ENCODE results near the gene ZCCHC7. TPM values are rescaled to one million over a fixed set of nuclear protein-coding genes. Genes with fewer than 3 reads are reported as not detected.

Gene ZCCHC7
- total RNA-seq, 2 donors from 2014 or later = 21.2 to 22.7 TPM

DNA sequence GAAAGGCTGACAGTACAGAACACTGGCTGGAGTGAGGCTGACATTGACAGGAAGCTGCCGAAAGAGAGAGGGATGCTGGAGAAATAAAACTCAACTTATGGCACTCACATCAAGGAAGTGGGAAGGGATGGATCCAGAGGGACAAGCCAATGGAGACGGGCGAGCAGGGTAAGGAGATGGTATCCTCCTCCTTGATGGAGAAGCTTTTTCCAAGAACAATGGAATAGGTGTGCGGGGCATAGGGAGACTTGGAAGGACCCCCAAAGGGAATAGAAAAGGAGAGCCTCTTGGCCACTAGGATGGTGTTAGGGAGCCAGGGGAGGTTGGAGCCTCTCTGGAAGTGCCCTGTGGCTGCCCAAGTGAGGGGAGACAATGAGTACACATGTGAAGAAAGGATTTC, 243.8 kb downstream of the ZCCHC7 start:
- no peak overlapping the region for H3K27ac ChIP-seq (ENCODE audit: low read depth, low read length)
- no peaks in the 10 kb centered on the region for H3K36me3 ChIP-seq (ENCODE audit: control insufficient read depth, insufficient read depth, low read length)
- H3K4me3 Mint-ChIP-seq = no peak overlapping the region
- no peaks in the 10 kb centered on the region for H3K9me3 Mint-ChIP-seq
- no peaks in the 10 kb centered on the region for H3K27me3 ChIP-seq (ENCODE audit: control insufficient read depth, insufficient read depth, low read length, poor library complexity, severe bottlenecking)
- no peak overlapping the region for H3K4me3 ChIP-seq (ENCODE audit: low read length)
- TF ChIP-seq, protein P1, sequence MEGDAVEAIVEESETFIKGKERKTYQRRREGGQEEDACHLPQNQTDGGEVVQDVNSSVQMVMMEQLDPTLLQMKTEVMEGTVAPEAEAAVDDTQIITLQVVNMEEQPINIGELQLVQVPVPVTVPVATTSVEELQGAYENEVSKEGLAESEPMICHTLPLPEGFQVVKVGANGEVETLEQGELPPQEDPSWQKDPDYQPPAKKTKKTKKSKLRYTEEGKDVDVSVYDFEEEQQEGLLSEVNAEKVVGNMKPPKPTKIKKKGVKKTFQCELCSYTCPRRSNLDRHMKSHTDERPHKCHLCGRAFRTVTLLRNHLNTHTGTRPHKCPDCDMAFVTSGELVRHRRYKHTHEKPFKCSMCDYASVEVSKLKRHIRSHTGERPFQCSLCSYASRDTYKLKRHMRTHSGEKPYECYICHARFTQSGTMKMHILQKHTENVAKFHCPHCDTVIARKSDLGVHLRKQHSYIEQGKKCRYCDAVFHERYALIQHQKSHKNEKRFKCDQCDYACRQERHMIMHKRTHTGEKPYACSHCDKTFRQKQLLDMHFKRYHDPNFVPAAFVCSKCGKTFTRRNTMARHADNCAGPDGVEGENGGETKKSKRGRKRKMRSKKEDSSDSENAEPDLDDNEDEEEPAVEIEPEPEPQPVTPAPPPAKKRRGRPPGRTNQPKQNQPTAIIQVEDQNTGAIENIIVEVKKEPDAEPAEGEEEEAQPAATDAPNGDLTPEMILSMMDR (conservative IDR thresholded peaks at IDR 0.05) = no peak
- no peaks in the 10 kb centered on the region for H3K9me3 ChIP-seq (ENCODE audit: control insufficient read depth, low read length)
- H3K4me1 ChIP-seq (ENCODE audit: control insufficient read depth, insufficient read depth, low read length) = no peaks in the 10 kb centered on the region
- no peak overlapping the region for H3K9ac ChIP-seq (ENCODE audit: extremely low read depth, low read length, poor library complexity, severe bottlenecking)
- 95 to 100% methylated on average over 3 to 4 of the region's 4 CpGs for WGBS, 2 experiments (ENCODE audit: insufficient coverage in 1 of 2, insufficient read length in 1 of 2)
- no peak overlapping the region for H3K27ac Mint-ChIP-seq
- H3K36me3 Mint-ChIP-seq (ENCODE audit: low read depth) = no peaks in the 10 kb centered on the region
- peak; percentile 21 for DNase-seq
- no peaks in the 10 kb centered on the region for H3K4me1 Mint-ChIP-seq
- H3K27me3 Mint-ChIP-seq (ENCODE audit: insufficient read depth) = no peaks in the 10 kb centered on the region

GRCh38 chr9:37364751-37365360, 244.5 kb downstream of the ZCCHC7 start:
- no peaks in the 10 kb centered on the region for H3K27me3 Mint-ChIP-seq (ENCODE audit: insufficient read depth)
- H3K4me1 Mint-ChIP-seq = no peaks in the 10 kb centered on the region
- Histone ChIP-seq H3K36me3 (ENCODE audit: control insufficient read depth, insufficient read depth, low read length) (no peaks in the 10 kb centered on the region), H3K4me3 (ENCODE audit: low read length) (no peak overlapping the region), H3K9ac (ENCODE audit: extremely low read depth, low read length, poor library complexity, severe bottlenecking) (no peak overlapping the region), H3K9me3 (ENCODE audit: control insufficient read depth, low read length) (no peaks in the 10 kb centered on the region), H3K27ac (ENCODE audit: low read depth, low read length) (no peak overlapping the region), H3K27me3 (ENCODE audit: control insufficient read depth, insufficient read depth, low read length, poor library complexity, severe bottlenecking) (no peaks in the 10 kb centered on the region), H3K4me1 (ENCODE audit: control insufficient read depth, insufficient read depth, low read length) (no peaks in the 10 kb centered on the region)
- H3K27ac Mint-ChIP-seq = no peak overlapping the region
- DNase-seq = peak; percentile 75
- H3K9me3 Mint-ChIP-seq = no peaks in the 10 kb centered on the region
- WGBS, 2 experiments (ENCODE audit: insufficient coverage in 1 of 2, insufficient read length in 1 of 2) = 80 to 90% methylated on average over 1 to 4 of the region's 4 CpGs
- TF ChIP-seq, protein P1 (conservative IDR thresholded peaks at IDR 0.05) = peak; percentile 65
- H3K4me3 Mint-ChIP-seq = no peak overlapping the region
- H3K36me3 Mint-ChIP-seq (ENCODE audit: low read depth) = no peaks in the 10 kb centered on the region

DNA sequence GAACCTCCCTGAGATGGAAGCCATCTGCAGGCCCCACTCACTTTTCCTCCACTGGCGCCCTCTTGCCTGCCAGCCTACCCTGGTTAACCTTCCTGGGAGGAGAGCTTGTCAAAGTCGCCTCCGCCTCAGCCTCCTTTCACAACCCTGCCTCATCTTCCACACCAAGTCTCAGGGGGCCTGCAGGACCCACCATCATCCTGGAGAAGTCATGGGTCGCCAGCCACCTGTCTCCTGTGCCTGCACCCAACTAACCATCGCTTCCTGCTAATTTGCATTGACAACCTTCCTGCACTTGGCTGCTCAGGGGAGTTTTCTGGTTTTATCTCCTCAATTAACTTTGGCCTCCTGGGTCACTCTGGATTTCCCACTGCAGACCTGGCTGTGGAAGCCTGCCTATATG, 249.3 kb downstream of the ZCCHC7 start:
- TF ChIP-seq, protein P1 (conservative IDR thresholded peaks at IDR 0.05) = no peak
- no peaks in the 10 kb centered on the region for H3K4me1 Mint-ChIP-seq
- no peak overlapping the region for H3K27ac Mint-ChIP-seq
- Histone ChIP-seq H3K27ac (ENCODE audit: low read depth, low read length) (no peak overlapping the region), H3K36me3 (ENCODE audit: control insufficient read depth, insufficient read depth, low read length) (no peaks in the 10 kb centered on the region), H3K9me3 (ENCODE audit: control insufficient read depth, low read length) (no peaks in the 10 kb centered on the region), H3K27me3 (ENCODE audit: control insufficient read depth, insufficient read depth, low read length, poor library complexity, severe bottlenecking) (no peaks in the 10 kb centered on the region), H3K4me3 (ENCODE audit: low read length) (no peak overlapping the region), H3K9ac (ENCODE audit: extremely low read depth, low read length, poor library complexity, severe bottlenecking) (no peak overlapping the region), H3K4me1 (ENCODE audit: control insufficient read depth, insufficient read depth, low read length) (no peaks in the 10 kb centered on the region)
- H3K36me3 Mint-ChIP-seq (ENCODE audit: low read depth) = no peaks in the 10 kb centered on the region
- no peaks in the 10 kb centered on the region for H3K27me3 Mint-ChIP-seq (ENCODE audit: insufficient read depth)
- H3K4me3 Mint-ChIP-seq = no peak overlapping the region
- no peaks in the 10 kb centered on the region for H3K9me3 Mint-ChIP-seq
- peak; percentile 46 for DNase-seq
- 93 to 98% methylated on average over 4 to 5 of the region's 5 CpGs for WGBS, 2 experiments (ENCODE audit: insufficient coverage in 1 of 2, insufficient read length in 1 of 2)

Measured in endodermal cell (in vitro differentiated cells).